ENCODE results near the gene MYLIP. TPM values are rescaled to one million over a fixed set of nuclear protein-coding genes. Genes with fewer than 3 reads are reported as not detected.

Gene MYLIP
- total RNA-seq, 1 experiment from 2014 or later = 50.0 TPM

- TF ChIP-seq ARID4B (CRISPR knock-in tag; IDR thresholded peaks at IDR 0.05; ENCODE audit: borderline replicate concordance) = no peak
Observed at GRCh38 chr6:16166871-16167608, 38.2 kb downstream of the MYLIP start (continued).

- DNase-seq (ENCODE audit: low spot score) = no peak
- TF ChIP-seq SP1 (CRISPR knock-in tag; conservative IDR thresholded peaks at IDR 0.05) (no peak), IRF2 (CRISPR knock-in tag; IDR thresholded peaks at IDR 0.05; ENCODE audit: borderline replicate concordance, low read depth) (no peak), MAX (CRISPR knock-in tag; IDR thresholded peaks at IDR 0.05) (no peak), FOXJ3 (CRISPR knock-in tag; IDR thresholded peaks at IDR 0.05; ENCODE audit: borderline replicate concordance) (no peak), PRRX2 (CRISPR knock-in tag; IDR thresholded peaks at IDR 0.05) (no peak), GRHL2 (CRISPR knock-in tag; IDR thresholded peaks at IDR 0.05; ENCODE audit: insufficient replicate concordance, severe bottlenecking) (no peak), CREB1 (CRISPR knock-in tag; IDR thresholded peaks at IDR 0.05) (no peak), NR1H2 (CRISPR knock-in tag; IDR thresholded peaks at IDR 0.05) (no peak), ZNF121 (CRISPR knock-in tag; IDR thresholded peaks at IDR 0.05) (no peak), PREB (CRISPR knock-in tag; IDR thresholded peaks at IDR 0.05; ENCODE audit: borderline replicate concordance) (no peak), ZNF425 (CRISPR knock-in tag; conservative IDR thresholded peaks at IDR 0.05) (no peak)
- Mint-ChIP-seq H3K27me3 (ENCODE audit: low read depth) (no peaks in the 10 kb centered on the region), H3K4me1 (peaks cover 25% of the 10 kb centered on the region), H3K27ac (peak overlapping the region; percentile 15; the same call in 1 of the 2 replicates), H3K9me3 (no peaks in the 10 kb centered on the region), H3K36me3 (no peaks in the 10 kb centered on the region), H3K4me3 (no peak overlapping the region)
- ChIA-PET CTCF (interaction anchor here (1.1 to 2.3 kb wide), 3 partner anchors 15 to 476 kb away, joined by 3 to 16 read pairs (median 15); no protein-coding TSS in a partner anchor), POLR2A (no interaction called here)
- no peak for ATAC-seq
Observed at GRCh38 chr6:16168121-16168520, 39.2 kb downstream of the MYLIP start.

- H3K4me1 Mint-ChIP-seq = peaks cover 25% of the 10 kb centered on the region
- H3K27me3 Mint-ChIP-seq (ENCODE audit: low read depth) = no peaks in the 10 kb centered on the region
- no peak for TF ChIP-seq HMGA2 (CRISPR knock-in tag; IDR thresholded peaks at IDR 0.05)
- TF ChIP-seq ZMAT4 (CRISPR knock-in tag; IDR thresholded peaks at IDR 0.05) = 0 out of 2 replicates have a peak, but pooled peaks have one; percentile 10
- no peak for TF ChIP-seq ZNF512 (CRISPR knock-in tag; IDR thresholded peaks at IDR 0.05; ENCODE audit: borderline replicate concordance)
- H3K36me3 Mint-ChIP-seq = no peaks in the 10 kb centered on the region
- no peak overlapping the region for H3K4me3 Mint-ChIP-seq
- DNase-seq (ENCODE audit: low spot score) = no peak
- ChIA-PET CTCF (interaction anchor here (0.7 to 2.3 kb wide), 13 partner anchors 11 to 484 kb away, joined by 3 to 16 read pairs (median 4); no protein-coding TSS in a partner anchor), POLR2A (no interaction called here)
- H3K27ac Mint-ChIP-seq = no peak overlapping the region
- no peaks in the 10 kb centered on the region for H3K9me3 Mint-ChIP-seq
- ATAC-seq = peak; percentile 91
Observed at GRCh38 chr6:16168858-16169257, 40.0 kb downstream of the MYLIP start.
